Measurements from ENCODE around the gene MARCHF10. TPM values are rescaled to one million over a fixed set of nuclear protein-coding genes. Genes with fewer than 3 reads are reported as not detected.

MARCHF10 gene
- total and polyA plus RNA-seq, 4 donors = not detected

- intact Hi-C loops (cut with DNase I) = loop anchor here in 1 of 2 donors (5.0 kb wide), 1 partner anchor 33 kb away; no protein-coding TSS in a partner anchor
- H3K4me1 ChIP-seq (ENCODE audit: control insufficient read depth in 1 of 2, insufficient read depth in 2 of 2, low read length in 2 of 2) = peaks cover 0 to 14% of the 10 kb centered on the region in 2 donors
- ATAC-seq (ENCODE audit: low FRiP score) (no peak), DNase-seq (no peak)
- no peaks in the 10 kb centered on the region for H3K36me3 ChIP-seq (ENCODE audit: control insufficient read depth in 1 of 2, insufficient read depth in 2 of 2, low read length in 1 of 2)
- H3K27me3 ChIP-seq (ENCODE audit: control insufficient read depth in 1 of 2, insufficient read depth in 2 of 2, low read length in 1 of 2) = no peaks in the 10 kb centered on the region
- H3K4me3 ChIP-seq (ENCODE audit: low read length in 2 of 2) = no peak overlapping the region
- no peak overlapping the region for H3K27ac ChIP-seq (ENCODE audit: low read depth in 1 of 2, low read length in 2 of 2)
- 51 to 56% methylated on average over 7 of the region's 7 CpGs for WGBS, 2 donors
- H3K9me3 ChIP-seq (ENCODE audit: control insufficient read depth, low read length) = no peaks in the 10 kb centered on the region
Measured at GRCh38 chr17:62824290-62825131, 16.4 kb upstream of the MARCHF10 start.

GRCh38 chr17:62823111-62823893, 15.2 kb upstream of the MARCHF10 start:
- ATAC-seq (ENCODE audit: low FRiP score) (no peak), DNase-seq (no peak)

GRCh38 chr17:62822080-62822904, 14.2 kb upstream of the MARCHF10 start:
- Histone ChIP-seq H3K36me3 (ENCODE audit: control insufficient read depth in 1 of 2, insufficient read depth in 2 of 2, low read length in 1 of 2) (no peaks in the 10 kb centered on the region), H3K9me3 (ENCODE audit: control insufficient read depth, low read length) (no peaks in the 10 kb centered on the region), H3K4me1 (ENCODE audit: control insufficient read depth in 1 of 2, insufficient read depth in 2 of 2, low read length in 2 of 2) (peaks cover 0 to 14% of the 10 kb centered on the region in 2 donors), H3K27ac (ENCODE audit: low read depth in 1 of 2, low read length in 2 of 2) (no peak overlapping the region), H3K27me3 (ENCODE audit: control insufficient read depth in 1 of 2, insufficient read depth in 2 of 2, low read length in 1 of 2) (no peaks in the 10 kb centered on the region), H3K4me3 (ENCODE audit: low read length in 2 of 2) (no peak overlapping the region)
- intact Hi-C loops (cut with DNase I) = loop anchor here in 1 of 2 donors (5.0 kb wide), 1 partner anchor 35 kb away; no protein-coding TSS in a partner anchor
- ATAC-seq (ENCODE audit: low FRiP score) (no peak), DNase-seq (no peak)
- WGBS, 2 donors = 27 to 35% methylated on average over 10 to 11 of the region's 11 CpGs

More at GRCh38 chr17:62823111-62823893, 15.2 kb upstream of the MARCHF10 start:
- H3K9me3 ChIP-seq (ENCODE audit: control insufficient read depth, low read length) = no peaks in the 10 kb centered on the region
- H3K27me3 ChIP-seq (ENCODE audit: control insufficient read depth in 1 of 2, insufficient read depth in 2 of 2, low read length in 1 of 2) = no peaks in the 10 kb centered on the region
- H3K4me3 ChIP-seq (ENCODE audit: low read length in 2 of 2) = no peak overlapping the region
- H3K27ac ChIP-seq (ENCODE audit: low read depth in 1 of 2, low read length in 2 of 2) = no peak overlapping the region
- intact Hi-C loops (cut with DNase I) = loop anchor here in 1 of 2 donors (5.0 kb wide), 1 partner anchor 34 kb away; no protein-coding TSS in a partner anchor
- H3K4me1 ChIP-seq (ENCODE audit: control insufficient read depth in 1 of 2, insufficient read depth in 2 of 2, low read length in 2 of 2) = peaks cover 0 to 14% of the 10 kb centered on the region in 2 donors
- WGBS, 2 donors = 73 to 74% methylated on average over 8 of the region's 8 CpGs
- no peaks in the 10 kb centered on the region for H3K36me3 ChIP-seq (ENCODE audit: control insufficient read depth in 1 of 2, insufficient read depth in 2 of 2, low read length in 1 of 2)

- H3K27ac ChIP-seq (ENCODE audit: low read depth in 1 of 2, low read length in 2 of 2) = no peak overlapping the region
- DNase-seq = no peak
- no peaks in the 10 kb centered on the region for H3K27me3 ChIP-seq (ENCODE audit: control insufficient read depth in 1 of 2, insufficient read depth in 2 of 2, low read length in 1 of 2)
- H3K4me1 ChIP-seq (ENCODE audit: control insufficient read depth in 1 of 2, insufficient read depth in 2 of 2, low read length in 2 of 2) = peaks cover 0 to 14% of the 10 kb centered on the region in 2 donors
- no peaks in the 10 kb centered on the region for H3K9me3 ChIP-seq (ENCODE audit: control insufficient read depth, low read length)
- peak; percentile 28 for ATAC-seq (ENCODE audit: low FRiP score)
- no peak overlapping the region for H3K4me3 ChIP-seq (ENCODE audit: low read length in 2 of 2)
- no peaks in the 10 kb centered on the region for H3K36me3 ChIP-seq (ENCODE audit: control insufficient read depth in 1 of 2, insufficient read depth in 2 of 2, low read length in 1 of 2)
- intact Hi-C loops (cut with DNase I) = loop anchor here in 1 of 2 donors (5.0 kb wide), 1 partner anchor 36 kb away; no protein-coding TSS in a partner anchor
- 66 to 75% methylated on average over 15 of the region's 15 CpGs for WGBS, 2 donors
Measured at GRCh38 chr17:62821189-62822079, 13.3 kb upstream of the MARCHF10 start.

- H3K9me3 ChIP-seq (ENCODE audit: control insufficient read depth, low read length) = no peaks in the 10 kb centered on the region
- WGBS, 2 donors = 6% methylated on average over 12 of the region's 12 CpGs
- intact Hi-C loops (cut with DNase I) = loop anchor here in 1 of 2 donors (5.0 kb wide), 2 partner anchors 38 to 148 kb away; partner anchors contain the start of gene TANC2
- H3K4me3 ChIP-seq (ENCODE audit: low read length in 2 of 2) = no peak overlapping the region
- H3K27me3 ChIP-seq (ENCODE audit: control insufficient read depth in 1 of 2, insufficient read depth in 2 of 2, low read length in 1 of 2) = no peaks in the 10 kb centered on the region
- no peaks in the 10 kb centered on the region for H3K36me3 ChIP-seq (ENCODE audit: control insufficient read depth in 1 of 2, insufficient read depth in 2 of 2, low read length in 1 of 2)
- H3K4me1 ChIP-seq (ENCODE audit: control insufficient read depth in 1 of 2, insufficient read depth in 2 of 2, low read length in 2 of 2) = peaks cover 0 to 14% of the 10 kb centered on the region in 2 donors
- DNase-seq (peak; percentile 83 to 85), ATAC-seq (ENCODE audit: low FRiP score) (peak; percentile 93)
- peak overlapping the region; percentile 73 to 84 for H3K27ac ChIP-seq (ENCODE audit: low read depth in 1 of 2, low read length in 2 of 2)
Measured at GRCh38 chr17:62819511-62820221, 11.6 kb upstream of the MARCHF10 start.

GRCh38 chr17:62818526-62818925, 10.4 kb upstream of the MARCHF10 start:
- DNase-seq (no peak), ATAC-seq (ENCODE audit: low FRiP score) (no peak)
- H3K36me3 ChIP-seq (ENCODE audit: control insufficient read depth in 1 of 2, insufficient read depth in 2 of 2, low read length in 1 of 2) = no peaks in the 10 kb centered on the region
- H3K27me3 ChIP-seq (ENCODE audit: control insufficient read depth in 1 of 2, insufficient read depth in 2 of 2, low read length in 1 of 2) = no peaks in the 10 kb centered on the region
- H3K27ac ChIP-seq (ENCODE audit: low read depth in 1 of 2, low read length in 2 of 2) = no peak overlapping the region
- peaks cover 0 to 14% of the 10 kb centered on the region in 2 donors for H3K4me1 ChIP-seq (ENCODE audit: control insufficient read depth in 1 of 2, insufficient read depth in 2 of 2, low read length in 2 of 2)
- WGBS, 2 donors = 93% methylated on average over 7 of the region's 7 CpGs
- intact Hi-C loops (cut with DNase I) = loop anchor here in 1 of 2 donors (5.0 kb wide), 1 partner anchor 149 kb away; the partner anchor contains the start of gene TANC2
- H3K4me3 ChIP-seq (ENCODE audit: low read length in 2 of 2) = no peak overlapping the region
- no peaks in the 10 kb centered on the region for H3K9me3 ChIP-seq (ENCODE audit: control insufficient read depth, low read length)

DNA sequence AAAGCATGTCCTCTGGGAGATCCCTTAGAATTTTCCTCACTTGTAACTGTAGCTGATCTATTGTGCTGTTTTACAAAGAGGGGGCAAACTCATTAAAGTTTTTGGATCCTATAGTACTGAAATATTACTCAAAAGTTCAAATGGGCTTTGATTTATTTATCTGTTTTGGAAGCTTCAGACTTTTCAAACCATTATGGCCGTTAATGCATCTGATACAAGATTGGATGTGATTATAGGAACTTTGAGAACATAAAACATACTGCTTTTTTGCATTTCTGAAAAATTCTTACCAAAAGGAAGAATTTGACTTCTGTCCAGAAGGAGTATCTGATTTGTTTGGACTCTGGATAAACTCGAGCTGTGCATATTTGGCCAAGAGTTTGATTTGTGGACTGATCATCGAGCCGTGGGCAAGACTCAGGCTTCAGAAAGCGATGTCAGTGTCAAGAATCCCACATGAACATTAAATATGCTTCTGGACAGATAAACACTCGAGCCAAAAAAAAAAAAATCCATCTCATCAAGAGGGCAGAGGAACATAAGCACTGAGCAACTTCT, 8.2 kb upstream of the MARCHF10 start:
- 65 to 66% methylated on average over 6 of the region's 6 CpGs for WGBS, 2 donors
- ATAC-seq (ENCODE audit: low FRiP score) (no peak), DNase-seq (no peak)
- Histone ChIP-seq H3K4me3 (ENCODE audit: low read length in 2 of 2) (no peak overlapping the region), H3K27me3 (ENCODE audit: control insufficient read depth in 1 of 2, insufficient read depth in 2 of 2, low read length in 1 of 2) (peaks cover 0 to 1% of the 10 kb centered on the region in 2 donors), H3K4me1 (ENCODE audit: control insufficient read depth in 1 of 2, insufficient read depth in 2 of 2, low read length in 2 of 2) (peaks cover 0 to 5% of the 10 kb centered on the region in 2 donors), H3K9me3 (ENCODE audit: control insufficient read depth, low read length) (no peaks in the 10 kb centered on the region), H3K27ac (ENCODE audit: low read depth in 1 of 2, low read length in 2 of 2) (no peak overlapping the region), H3K36me3 (ENCODE audit: control insufficient read depth in 1 of 2, insufficient read depth in 2 of 2, low read length in 1 of 2) (no peaks in the 10 kb centered on the region)
- intact Hi-C loops (cut with DNase I) = loop anchor here in 1 of 2 donors (5.0 kb wide), 1 partner anchor 151 kb away; the partner anchor contains the start of gene TANC2

Data from aorta (tissue), 5 donors.